CD14-positive monocyte (primary cell): ENCODE results near the gene TYROBP. TPM values are rescaled to one million over a fixed set of nuclear protein-coding genes. Genes with fewer than 3 reads are reported as not detected.
A peak's percentile ranks its signal among the peaks of the same experiment; 100 is the strongest.

Experiments
- DNase-seq, 3 donors: peaks; one replicate each; pipeline ENCODE4 v3.0.0-alpha.2; 2011 to 2022
- H2AFZ ChIP-seq: 2 replicates; pipeline ENCODE4 v1.6.0; 2012; ENCODE audit warnings: mild to moderate bottlenecking, low read depth, low read length, inconsistent platforms; ENCODE audit not compliant: insufficient read depth, poor library complexity, severe bottlenecking
- H3K27ac ChIP-seq, 2 donors: 1 replicate in 1 of 2; 2 replicates in 1 of 2; pipeline ENCODE4 v1.5.1; 2012 to 2013; ENCODE audit warnings: low read length in 2 of 2, control low read depth in 1 of 2, inconsistent platforms in 1 of 2, low read depth in 1 of 2, mild to moderate bottlenecking in 1 of 2
- H3K27me3 ChIP-seq, 2 donors: one replicate each; pipeline versions ENCODE4 v1.6.0 to v1.6.1; 2011 to 2013; ENCODE audit warnings: low read length in 2 of 2; ENCODE audit not compliant: control insufficient read depth in 2 of 2, insufficient read depth in 2 of 2
- H3K36me3 ChIP-seq, 2 donors: replicated peaks in 1 of 2; 1 replicate in 1 of 2; 2 replicates in 1 of 2; pipeline versions ENCODE4 v1.5.1 to v1.6.1; 2012 to 2013; ENCODE audit warnings: low read length in 2 of 2, control low read depth in 1 of 2, inconsistent platforms in 1 of 2, mild to moderate bottlenecking in 1 of 2; ENCODE audit not compliant: insufficient read depth in 2 of 2, control insufficient read depth in 1 of 2
- H3K4me1 ChIP-seq, 2 donors: 1 replicate in 1 of 2; 2 replicates in 1 of 2; pipeline versions ENCODE4 v1.5.1 to v1.6.1; 2012 to 2013; ENCODE audit warnings: low read length in 2 of 2, control low read depth in 1 of 2, inconsistent platforms in 1 of 2, mild to moderate bottlenecking in 1 of 2, moderate library complexity in 1 of 2; ENCODE audit not compliant: insufficient read depth in 2 of 2, control insufficient read depth in 1 of 2
- H3K4me2 ChIP-seq: replicated peaks from 2 replicates; pipeline ENCODE3; 2012; ENCODE audit warnings: low read length, moderate library complexity, mild to moderate bottlenecking; ENCODE audit not compliant: poor library complexity, severe bottlenecking; ENCODE audit errors: extremely low read depth
- H3K4me3 ChIP-seq, 3 experiments: fragments of 200-600 bp in 1 of 3; sonication (generic) in 1 of 3; replicated peaks in 1 of 3; 1 replicate in 2 of 3; 2 replicates in 1 of 3; pipeline ENCODE4 v1.5.1; 2011 to 2013; ENCODE audit warnings: low read length in 3 of 3, mild to moderate bottlenecking in 3 of 3, control low read depth in 2 of 3, low read depth in 2 of 3, inconsistent platforms in 1 of 3, moderate library complexity in 1 of 3
- H3K79me2 ChIP-seq: 2 replicates; pipeline ENCODE4 v1.6.0; 2012; ENCODE audit warnings: mild to moderate bottlenecking, control low read depth, inconsistent platforms, low read length, moderate library complexity; ENCODE audit not compliant: insufficient read depth
- H3K9ac ChIP-seq: 2 replicates; pipeline ENCODE4 v1.6.0; 2017; ENCODE audit warnings: low read length, mild to moderate bottlenecking; ENCODE audit not compliant: insufficient read depth, poor library complexity, severe bottlenecking
- H3K9me3 ChIP-seq, 2 donors: replicated peaks in 1 of 2; 1 replicate in 1 of 2; 2 replicates in 1 of 2; pipeline versions ENCODE4 v1.5.1 to v1.6.1; 2012 to 2013; ENCODE audit warnings: low read length in 2 of 2, control low read depth in 1 of 2; ENCODE audit not compliant: control insufficient read depth in 1 of 2, insufficient read depth in 1 of 2
- H4K20me1 ChIP-seq: 2 replicates; pipeline ENCODE4 v1.6.0; 2012; ENCODE audit warnings: mild to moderate bottlenecking, low read length, control low read depth, moderate library complexity; ENCODE audit not compliant: insufficient read depth
- H3K27ac Mint-ChIP-seq, 7 donors: one replicate each; pipeline ENCODE4 v1.8.0; 2020; ENCODE audit warnings: mild to moderate bottlenecking in 7 of 7, mixed read lengths in 7 of 7, moderate library complexity in 6 of 7, inconsistent platforms in 2 of 7
- H3K27me3 Mint-ChIP-seq, 3 donors: one replicate each; pipeline ENCODE4 v1.8.0; 2021 to 2022; ENCODE audit warnings: low read depth in 3 of 3, mild to moderate bottlenecking in 3 of 3, mixed read lengths in 3 of 3, moderate library complexity in 3 of 3, inconsistent platforms in 1 of 3
- H3K36me3 Mint-ChIP-seq, 2 donors: one replicate each; pipeline ENCODE4 v1.8.0; 2020; ENCODE audit warnings: mixed read lengths in 2 of 2, inconsistent platforms in 1 of 2, mild to moderate bottlenecking in 1 of 2
- H3K4me1 Mint-ChIP-seq: one replicate; pipeline ENCODE4 v1.8.0; 2020; ENCODE audit warnings: mild to moderate bottlenecking, mixed read lengths
- H3K4me3 Mint-ChIP-seq, 2 donors: one replicate each; pipeline ENCODE4 v1.8.0; 2020; ENCODE audit warnings: mild to moderate bottlenecking in 2 of 2, mixed read lengths in 2 of 2, moderate library complexity in 1 of 2
- H3K9me3 Mint-ChIP-seq, 7 donors: one replicate each; pipeline ENCODE4 v1.8.0; 2020 to 2022; ENCODE audit warnings: mixed read lengths in 7 of 7, mild to moderate bottlenecking in 6 of 7, moderate library complexity in 6 of 7, inconsistent platforms in 2 of 7
- CTCF ChIP-seq: fragments of 200-600 bp; IDR thresholded peaks from one replicate; pipeline ENCODE4 v1.8.0; 2022; ENCODE audit warnings: antibody characterized with exemption, mild to moderate bottlenecking
- WGBS: methylation state at CpG from one replicate; pipeline ENCODE4 v1.1.5; 2013; ENCODE audit warnings: missing lambda C conversion rate; ENCODE audit not compliant: insufficient coverage; 5-methylcytosine and 5-hydroxymethylcytosine counted together
- intact Hi-C, 2 donors: fragments of 100-400 bp; cut with micrococcal nuclease; formaldehyde crosslinking; loops; one replicate each; pipeline versions ENCODE4 v1.15.0 to v1.15.1; 2023
- polyA plus RNA-seq, 3 donors: library from polyadenylated mRNA; depleted of rRNA in 1 of 3; unstranded in 2 of 3; stranded (reverse) in 1 of 3; fragments of 300-500 nt in 2 of 3; fragments of >200 nt in 1 of 3; fragmentation: Illumina TruSeq in 2 of 3; gene quantifications; 1 replicate in 2 of 3; 2 replicates in 1 of 3; pipeline ENCODE4 v1.2.3, GENCODE V29; 2012 to 2021

TYROBP gene
- polyA plus RNA-seq, 3 donors: 3,224 to 6,141 (median 5,182) TPM

DNA sequence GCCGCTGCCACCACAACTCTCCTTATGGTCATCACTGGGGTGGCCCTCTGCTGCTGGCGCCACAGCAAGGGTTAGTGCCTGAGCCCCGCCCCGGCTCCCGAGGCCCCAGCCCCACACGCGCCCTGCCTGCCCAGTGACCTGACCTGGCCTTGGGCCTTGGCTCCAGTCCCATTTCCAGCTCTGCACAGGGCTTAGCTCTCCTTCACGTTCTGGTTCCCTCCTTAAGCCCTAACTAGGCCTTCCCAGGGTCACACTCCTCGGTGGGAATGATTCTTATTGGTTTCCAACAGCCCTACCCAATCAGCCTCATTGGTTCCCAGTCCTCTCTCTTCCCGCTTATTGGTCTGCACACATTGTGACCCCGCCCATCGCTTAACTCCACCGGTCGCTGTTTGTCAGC is 45.6 kb downstream of the TYROBP start:
- Histone ChIP-seq H2AFZ (no peak overlapping the region), H3K27ac (no peak overlapping the region), H3K4me2 (no peak overlapping the region), H3K4me3 (no peak overlapping the region), H3K9me3 (peaks cover 0 to 8% of the 10 kb centered on the region in 2 donors), H4K20me1 (no peaks in the 10 kb centered on the region), H3K4me1 (no peaks in the 10 kb centered on the region), H3K79me2 (no peaks in the 10 kb centered on the region), H3K27me3 (peaks cover 20 to 71% of the 10 kb centered on the region in 2 donors), H3K9ac (no peak overlapping the region), H3K36me3 (no peaks in the 10 kb centered on the region)
- intact Hi-C loops: no loop called here
- H3K27ac Mint-ChIP-seq: no peak overlapping the region
- peaks cover 2 to 15% (median 7%) of the 10 kb centered on the region in 7 donors for H3K9me3 Mint-ChIP-seq
- H3K4me3 Mint-ChIP-seq: peak overlapping the region in 1 of 2 donors; percentile 78
- no peaks in the 10 kb centered on the region for H3K36me3 Mint-ChIP-seq
- peaks cover 72 to 96% (median 79%) of the 10 kb centered on the region in 3 donors for H3K27me3 Mint-ChIP-seq
- peaks cover under 1% of the 10 kb centered on the region for H3K4me1 Mint-ChIP-seq
- DNase-seq: no peak
- TF ChIP-seq CTCF: no peak
- WGBS: 92% methylated on average over 13 of the region's 14 CpGs

- Mint-ChIP-seq H3K36me3 (no peaks in the 10 kb centered on the region), H3K27ac (no peak overlapping the region), H3K27me3 (peaks cover 73 to 98% (median 81%) of the 10 kb centered on the region in 3 donors), H3K4me3 (peak overlapping the region in 1 of 2 donors; percentile 78), H3K9me3 (peaks cover 2 to 15% (median 7%) of the 10 kb centered on the region in 7 donors), H3K4me1 (peaks cover 6% of the 10 kb centered on the region)
- Histone ChIP-seq H3K79me2 (no peaks in the 10 kb centered on the region), H4K20me1 (no peaks in the 10 kb centered on the region), H3K36me3 (no peaks in the 10 kb centered on the region), H3K4me2 (no peak overlapping the region), H3K4me1 (peaks cover 0 to 6% of the 10 kb centered on the region in 2 donors), H3K9ac (no peak overlapping the region), H3K27me3 (peaks cover 15 to 71% of the 10 kb centered on the region in 2 donors), H2AFZ (no peak overlapping the region), H3K27ac (no peak overlapping the region), H3K4me3 (no peak overlapping the region), H3K9me3 (peaks cover 0 to 8% of the 10 kb centered on the region in 2 donors)
- TF ChIP-seq CTCF: no peak
- intact Hi-C loops: no loop called here
- no peak for DNase-seq
- WGBS: 49% methylated on average over 18 of the region's 19 CpGs
Measured at GRCh38 chr19:35861640-35862160, 46.4 kb downstream of the TYROBP start.
